BJ (cell line): ENCODE measurements around the gene TFRC. TPM values are rescaled to one million over a fixed set of nuclear protein-coding genes. Genes with fewer than 3 reads are reported as not detected.
"Not testable (repeated sequence)": the region's sequence is repeated elsewhere in the genome, so short reads cannot be mapped to it uniquely, and the experiment has no call there.

Experiments
- CTCF ChIA-PET: fragments of 350-600 bp; formaldehyde crosslinking; extraction: SDS; loops from one replicate; lab custom pipeline; 2021; ENCODE audit warnings: antibody characterized with exemption, inconsistent platforms; lab: Yijun Ruan, JAX
- POLR2A ChIA-PET: fragments of 300-600 bp; sonication (Branson Sonifier 250); formaldehyde crosslinking; extraction: SDS; loops from one replicate; lab custom pipeline; 2021; ENCODE audit warnings: antibody characterized with exemption; lab: Charles Lee
- DNase-seq: peaks from one replicate; pipeline ENCODE4 v3.0.0-alpha.2; 2011; ENCODE audit warnings: low read depth
- H3K27me3 ChIP-seq: 2 replicates; pipeline ENCODE4 v1.6.0; 2011; ENCODE audit warnings: low read length; ENCODE audit not compliant: control insufficient read depth, insufficient read depth
- H3K36me3 ChIP-seq: 2 replicates; pipeline ENCODE4 v1.5.1; 2011; ENCODE audit warnings: low read length; ENCODE audit not compliant: control insufficient read depth, insufficient read depth
- H3K4me3 ChIP-seq: 2 replicates; pipeline ENCODE4 v1.5.1; 2011; ENCODE audit warnings: low read depth, mild to moderate bottlenecking, control low read depth, low read length
- polyA plus RNA-seq: library from polyadenylated mRNA; depleted of rRNA; stranded (reverse); fragments of >200 nt; gene quantifications from 2 replicates; pipeline ENCODE4 v1.2.3, GENCODE V29; 2011
- TF ChIP-seq, protein P1 (sequence below): IDR thresholded peaks from 2 replicates; pipeline ENCODE4 v1.5.1; 2011; ENCODE audit warnings: low read depth, mild to moderate bottlenecking, control low read depth, inconsistent platforms, low read length, moderate library complexity; ENCODE audit not compliant: insufficient read depth

TFRC gene
- polyA plus RNA-seq, 1 experiment = 60.7 TPM

DNA sequence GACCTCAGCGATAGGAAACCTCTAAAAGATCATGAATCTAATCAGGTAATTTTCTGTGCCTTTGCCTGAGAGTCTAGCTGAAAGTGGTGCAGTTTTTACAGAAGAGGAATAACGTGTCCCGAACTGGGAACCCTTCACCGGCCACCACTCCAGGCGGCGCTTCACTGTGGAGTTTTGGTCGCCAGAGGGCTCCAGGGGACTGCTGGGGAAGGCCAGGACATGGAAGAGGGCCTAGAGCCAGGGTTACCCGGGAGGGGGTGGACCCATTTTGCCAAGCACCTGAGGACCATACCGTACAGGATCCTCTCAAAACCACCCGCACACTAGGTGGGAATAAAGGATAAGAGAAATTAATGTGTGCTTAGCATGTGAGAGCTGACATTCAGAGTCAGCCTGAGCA, 55.8 kb downstream of the TFRC start:
- POLR2A ChIA-PET, H3K27me3 ChIP-seq, DNase-seq, H3K36me3 ChIP-seq, H3K4me3 ChIP-seq: not testable (repeated sequence)
- CTCF ChIA-PET = interaction anchor here (0.7 to 3.2 kb wide), 12 partner anchors 11 to 496 kb away, joined by 3 to 28 read pairs (median 3); no protein-coding TSS in a partner anchor
- TF ChIP-seq, protein P1, sequence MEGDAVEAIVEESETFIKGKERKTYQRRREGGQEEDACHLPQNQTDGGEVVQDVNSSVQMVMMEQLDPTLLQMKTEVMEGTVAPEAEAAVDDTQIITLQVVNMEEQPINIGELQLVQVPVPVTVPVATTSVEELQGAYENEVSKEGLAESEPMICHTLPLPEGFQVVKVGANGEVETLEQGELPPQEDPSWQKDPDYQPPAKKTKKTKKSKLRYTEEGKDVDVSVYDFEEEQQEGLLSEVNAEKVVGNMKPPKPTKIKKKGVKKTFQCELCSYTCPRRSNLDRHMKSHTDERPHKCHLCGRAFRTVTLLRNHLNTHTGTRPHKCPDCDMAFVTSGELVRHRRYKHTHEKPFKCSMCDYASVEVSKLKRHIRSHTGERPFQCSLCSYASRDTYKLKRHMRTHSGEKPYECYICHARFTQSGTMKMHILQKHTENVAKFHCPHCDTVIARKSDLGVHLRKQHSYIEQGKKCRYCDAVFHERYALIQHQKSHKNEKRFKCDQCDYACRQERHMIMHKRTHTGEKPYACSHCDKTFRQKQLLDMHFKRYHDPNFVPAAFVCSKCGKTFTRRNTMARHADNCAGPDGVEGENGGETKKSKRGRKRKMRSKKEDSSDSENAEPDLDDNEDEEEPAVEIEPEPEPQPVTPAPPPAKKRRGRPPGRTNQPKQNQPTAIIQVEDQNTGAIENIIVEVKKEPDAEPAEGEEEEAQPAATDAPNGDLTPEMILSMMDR = peak; percentile 61

DNA sequence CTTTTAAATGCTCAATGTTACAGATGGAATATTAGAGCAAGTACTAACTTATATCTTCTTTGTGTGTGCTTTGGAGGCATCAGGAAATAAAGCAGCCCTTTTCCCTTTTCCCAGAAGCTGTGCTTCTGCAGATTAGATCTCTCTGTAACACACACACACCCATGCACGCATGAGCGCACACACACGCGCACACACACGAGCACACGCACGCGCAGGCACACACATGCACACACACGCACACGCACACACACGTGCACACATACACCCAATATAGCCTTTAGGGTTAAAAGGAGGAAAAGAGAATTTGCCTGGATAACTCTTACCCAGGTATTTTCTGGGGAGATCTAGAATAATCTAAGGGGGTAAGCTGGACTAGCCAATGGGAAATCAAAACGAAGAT, 56.9 kb downstream of the TFRC start:
- ChIA-PET POLR2A (no interaction called here), CTCF (interaction anchor here (3.2 kb wide), 1 partner anchor 172 kb away, joined by 28 read pairs; no protein-coding TSS in a partner anchor)
- H3K36me3 ChIP-seq = no peaks in the 10 kb centered on the region
- H3K4me3 ChIP-seq = no peak overlapping the region
- TF ChIP-seq, protein P1 = no peak
- no peak for DNase-seq
- H3K27me3 ChIP-seq = 0 out of 2 replicates have a peak, but pooled peaks cover 2% of the 10 kb centered on the region

DNA sequence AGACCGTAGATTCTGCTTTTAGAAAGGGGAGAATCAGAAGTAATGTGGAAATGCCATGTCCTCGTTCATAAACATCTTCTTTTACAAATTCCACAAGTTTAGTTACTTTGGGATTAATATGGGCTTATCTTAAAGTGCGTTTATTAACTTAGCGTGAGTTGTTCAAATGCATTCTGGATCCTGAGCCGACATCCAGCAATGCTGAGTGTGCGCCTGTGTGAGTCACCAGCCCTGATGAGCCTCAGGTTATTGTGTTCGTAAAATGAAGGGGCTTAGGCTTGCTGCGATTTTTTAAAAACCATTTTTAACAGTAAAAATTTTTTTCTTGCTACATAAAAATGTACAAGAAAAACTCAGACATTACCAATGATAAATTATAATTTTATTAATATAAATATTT, 57.9 kb downstream of the TFRC start:
- H3K27me3 ChIP-seq = 0 out of 2 replicates have a peak, but pooled peaks cover 2% of the 10 kb centered on the region
- TF ChIP-seq, protein P1 = no peak
- no peaks in the 10 kb centered on the region for H3K36me3 ChIP-seq
- no peak overlapping the region for H3K4me3 ChIP-seq
- no peak for DNase-seq
- ChIA-PET POLR2A (no interaction called here), CTCF (interaction anchor here (2.2 to 3.2 kb wide), 2 partner anchors 14 to 173 kb away, joined by 9 to 28 read pairs; no protein-coding TSS in a partner anchor)

DNA sequence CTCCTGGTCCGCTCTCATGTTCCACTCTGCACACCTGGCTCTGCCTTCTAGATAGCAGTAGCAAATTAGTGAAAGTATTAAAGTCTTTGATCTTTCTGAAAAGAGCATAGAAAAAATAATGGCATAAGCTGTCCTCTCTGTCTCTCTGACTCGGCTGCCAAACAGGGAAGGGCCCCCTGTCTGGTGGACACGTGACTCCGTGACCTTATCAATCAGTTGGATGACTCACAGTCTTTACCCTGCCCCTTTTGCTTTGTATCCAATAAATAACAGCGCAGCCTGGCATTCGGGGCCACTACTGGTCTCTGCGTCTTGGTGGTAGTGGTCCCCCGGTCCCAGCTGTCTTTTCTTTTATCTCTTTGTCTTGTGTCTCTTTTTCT, 59.4 kb downstream of the TFRC start:
- DNase-seq, H3K27me3 ChIP-seq, H3K36me3 ChIP-seq, H3K4me3 ChIP-seq, POLR2A ChIA-PET: not testable (repeated sequence)
- CTCF ChIA-PET = interaction anchor here (1.0 to 2.2 kb wide), 3 partner anchors 16 to 277 kb away, joined by 3 to 9 read pairs (median 3); no protein-coding TSS in a partner anchor

DNA sequence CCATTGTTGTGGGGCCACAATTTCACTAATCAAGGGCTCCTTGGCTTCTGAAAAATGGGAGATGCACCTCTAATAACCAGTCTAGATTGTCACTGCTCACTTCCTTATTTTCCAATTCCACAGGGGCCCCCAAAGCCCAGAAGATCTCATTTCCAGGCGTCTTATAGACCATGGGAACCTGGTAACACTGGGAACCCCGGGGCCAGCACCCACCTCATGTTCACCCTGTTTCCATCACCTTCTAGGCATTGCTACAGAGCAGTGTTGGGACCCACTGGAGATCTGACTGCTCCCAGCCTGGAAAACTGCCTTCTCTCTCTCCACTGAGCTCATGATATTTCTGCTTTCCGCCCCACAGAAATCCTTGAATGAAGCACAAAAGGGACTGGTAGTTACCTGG, 61.5 kb downstream of the TFRC start:
- TF ChIP-seq, protein P1 = no peak
- peaks cover 2% of the 10 kb centered on the region; the same call in 1 of the 2 replicates for H3K27me3 ChIP-seq
- no peak for DNase-seq
- no peak overlapping the region for H3K4me3 ChIP-seq
- no peaks in the 10 kb centered on the region for H3K36me3 ChIP-seq
- POLR2A ChIA-PET = no interaction called here
- CTCF ChIA-PET = no interaction called here

DNA sequence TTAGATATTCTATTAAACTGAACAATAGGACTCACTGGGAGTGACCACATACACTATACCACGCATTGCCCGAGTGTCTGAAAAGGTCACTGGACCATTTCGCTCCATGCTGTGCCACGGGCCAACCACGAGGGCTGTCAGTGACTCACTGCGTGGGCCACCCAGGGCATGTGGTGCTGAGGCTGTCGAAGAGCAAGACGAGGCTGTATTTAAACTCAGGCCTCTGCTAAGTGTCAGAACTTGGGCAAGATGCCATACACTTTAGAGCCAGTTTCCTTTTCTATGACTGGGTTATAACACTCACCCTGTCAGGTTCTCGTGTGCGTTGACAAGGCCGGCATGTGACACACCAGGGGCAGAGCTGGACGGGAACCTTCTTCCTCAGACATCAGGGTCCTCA, 62.3 kb downstream of the TFRC start:
- POLR2A ChIA-PET, H3K4me3 ChIP-seq, H3K27me3 ChIP-seq, H3K36me3 ChIP-seq, CTCF ChIA-PET, DNase-seq: not testable (repeated sequence)

DNA sequence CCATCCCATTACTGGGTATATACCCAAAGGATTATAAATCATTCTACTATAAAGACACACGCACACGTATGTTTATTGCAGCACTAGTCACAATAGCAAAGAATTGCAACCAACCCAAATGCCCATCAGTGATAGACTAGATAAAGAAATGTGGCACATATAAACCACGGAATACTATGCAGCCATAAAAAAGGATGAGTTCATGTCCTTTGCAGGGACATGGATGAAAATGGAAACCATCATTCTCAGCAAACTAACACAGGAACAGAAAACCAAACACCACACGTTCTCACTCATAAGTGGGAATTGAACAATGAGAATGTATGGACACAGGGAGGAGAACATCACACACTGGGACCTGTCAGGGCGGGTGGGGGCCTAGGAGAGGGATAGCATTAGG, 63.7 kb downstream of the TFRC start:
- CTCF ChIA-PET, H3K27me3 ChIP-seq, DNase-seq, H3K36me3 ChIP-seq, H3K4me3 ChIP-seq, POLR2A ChIA-PET: not testable (repeated sequence)
